ENCODE data around the gene TGM2. TPM values are rescaled to one million over a fixed set of nuclear protein-coding genes. Genes with fewer than 3 reads are reported as not detected.
A peak's percentile ranks its signal among the peaks of the same experiment; 100 is the strongest.
"Not testable (repeated sequence)": the region's sequence is repeated elsewhere in the genome, so short reads cannot be mapped to it uniquely, and the experiment has no call there.

TGM2 gene
- total and polyA plus RNA-seq, 7 donors: 6.5 to 104 (median 20.7) TPM

- H3K4me3 ChIP-seq: no peak overlapping the region
- intact Hi-C loops (cut with DNase I): no loop called here
- whole genome bisulfite sequencing, 2 donors: 84 to 89% methylated on average over 4 of the region's 4 CpGs
- H3K27ac ChIP-seq: peak overlapping the region; percentile 78 to 88 (median 82)
- no peaks in the 10 kb centered on the region for H3K9me3 ChIP-seq
- peak; percentile 93 for DNase-seq
- no peaks in the 10 kb centered on the region for H3K27me3 ChIP-seq
- TF ChIP-seq POLR2A (IDR thresholded peaks at IDR 0.05) (no peak), CTCF (IDR thresholded peaks at IDR 0.05) (no peak), POLR2AphosphoS5 (IDR thresholded peaks at IDR 0.05) (peak; percentile 59 to 76 (median 68)), EP300 (IDR thresholded peaks at IDR 0.05) (peak in 3 of 4 donors; percentile 23 to 70 (median 40))
- H3K36me3 ChIP-seq: no peaks in the 10 kb centered on the region
- H3K4me1 ChIP-seq: peaks cover 0 to 65% (median 44%) of the 10 kb centered on the region in 4 donors
Measured at GRCh38 chr20:38108438-38108985, 56.6 kb downstream of the TGM2 start.

GRCh38 chr20:38107916-38108315 lies 57.2 kb downstream of the TGM2 start:
- H3K9me3 ChIP-seq; H3K4me3 ChIP-seq; DNase-seq; H3K36me3 ChIP-seq; intact Hi-C loops (cut with DNase I); H3K27me3 ChIP-seq: not testable (repeated sequence)
- WGBS, 2 donors: 77 to 85% methylated on average over 7 of the region's 7 CpGs
- Histone ChIP-seq H3K4me1 (peaks cover 0 to 60% (median 41%) of the 10 kb centered on the region in 4 donors), H3K27ac (peak overlapping the region; percentile 78 to 88 (median 82))

GRCh38 chr20:38107386-38107785 lies 57.7 kb downstream of the TGM2 start:
- Histone ChIP-seq H3K27ac (peak overlapping the region in 3 of 4 donors; percentile 79 to 88 (median 84)), H3K4me1 (peaks cover 0 to 54% (median 41%) of the 10 kb centered on the region in 4 donors)
- H3K27me3 ChIP-seq; H3K9me3 ChIP-seq; H3K4me3 ChIP-seq; intact Hi-C loops (cut with DNase I); H3K36me3 ChIP-seq; DNase-seq: not testable (repeated sequence)
- WGBS, 2 donors: 92 to 96% methylated on average over 1 of the region's 1 CpG

- no peak for TF ChIP-seq CTCF (IDR thresholded peaks at IDR 0.05)
- no peak for TF ChIP-seq POLR2AphosphoS5 (IDR thresholded peaks at IDR 0.05)
- TF ChIP-seq POLR2A (IDR thresholded peaks at IDR 0.05): no peak
- no peak for TF ChIP-seq EP300 (IDR thresholded peaks at IDR 0.05)
- no peak overlapping the region for H3K4me3 ChIP-seq
- no peaks in the 10 kb centered on the region for H3K9me3 ChIP-seq
- no peaks in the 10 kb centered on the region for H3K36me3 ChIP-seq
- intact Hi-C loops (cut with DNase I): no loop called here
- H3K4me1 ChIP-seq: peaks cover 0 to 45% (median 38%) of the 10 kb centered on the region in 4 donors
- H3K27ac ChIP-seq: peak overlapping the region in 1 of 4 donors; percentile 36
- no peaks in the 10 kb centered on the region for H3K27me3 ChIP-seq
- WGBS, 2 donors: 87 to 91% methylated on average over 5 of the region's 5 CpGs
- no peak for DNase-seq
Measured at GRCh38 chr20:38106461-38106860, 58.6 kb downstream of the TGM2 start.

- Histone ChIP-seq H3K27ac (no peak overlapping the region), H3K27me3 (no peaks in the 10 kb centered on the region), H3K4me3 (no peak overlapping the region), H3K36me3 (no peaks in the 10 kb centered on the region), H3K4me1 (peaks cover 0 to 23% (median 16%) of the 10 kb centered on the region in 4 donors), H3K9me3 (no peaks in the 10 kb centered on the region)
- TF ChIP-seq POLR2AphosphoS5 (IDR thresholded peaks at IDR 0.05) (no peak), EP300 (IDR thresholded peaks at IDR 0.05) (no peak), POLR2A (IDR thresholded peaks at IDR 0.05) (no peak), CTCF (IDR thresholded peaks at IDR 0.05) (no peak)
- intact Hi-C loops (cut with DNase I): no loop called here
- DNase-seq: no peak
- 29 to 56% methylated on average over 1 of the region's 1 CpG for WGBS, 2 donors
Measured at GRCh38 chr20:38104285-38104684, 60.8 kb downstream of the TGM2 start.

GRCh38 chr20:38102206-38102605 lies 62.9 kb downstream of the TGM2 start:
- H3K36me3 ChIP-seq; DNase-seq; H3K27ac ChIP-seq; H3K9me3 ChIP-seq; intact Hi-C loops (cut with DNase I); H3K27me3 ChIP-seq; H3K4me3 ChIP-seq; H3K4me1 ChIP-seq: not testable (repeated sequence)
- 92 to 93% methylated on average over 5 of the region's 5 CpGs for WGBS, 2 donors
